A549 (cell line): ENCODE measurements around the gene TTL. TPM values are rescaled to one million over a fixed set of nuclear protein-coding genes. Genes with fewer than 3 reads are reported as not detected.

Source experiments
- ATAC-seq, 2 experiments: fragments of 200-7000 bp in 1 of 2; fragments of >200 bp in 1 of 2; cut with Nextera tagmentation in 1 of 2; cut with Tn5 transposase in 1 of 2; 3 replicates each; pipeline versions ENCODE4 v1.8.0 to v1.9.1; 2018 to 2020; ENCODE audit warnings: mild to moderate bottlenecking in 1 of 2, moderate library complexity in 1 of 2
- CTCF ChIA-PET: fragments of 300-600 bp; sonication (Branson Sonifier 250); formaldehyde crosslinking; extraction: SDS; loops from one replicate; lab custom pipeline; 2021; ENCODE audit warnings: antibody characterized with exemption, inconsistent platforms; lab: Yijun Ruan, JAX
- POLR2A ChIA-PET: fragments of 350-600 bp; formaldehyde crosslinking; extraction: SDS; loops from one replicate; lab custom pipeline; 2021; ENCODE audit warnings: antibody characterized with exemption, inconsistent platforms; lab: Yijun Ruan, JAX
- DNase-seq, 2 experiments: peaks; one replicate each; pipeline versions ENCODE4 v3.0.0 to v3.0.0-alpha.2; 2011 to 2016; ENCODE audit warnings: low read depth in 1 of 2, low spot score in 1 of 2
- FAIRE-seq: peaks from 2 replicates; lab custom pipeline; 2011; peaks lifted over from hg19 to GRCh38; lab: Jason Lieb, UNC
- H3K27ac ChIP-seq, 2 experiments: fragments of >200 bp; sonication (Bioruptor Twin); formaldehyde crosslinking; 3 replicates each; pipeline ENCODE4 v1.5.1; 2016 to 2017
- H3K4me1 ChIP-seq: fragments of >200 bp; sonication (Bioruptor Twin); formaldehyde crosslinking; 3 replicates; pipeline ENCODE4 v1.6.1; 2016
- H3K4me2 ChIP-seq: fragments of >200 bp; sonication (Bioruptor Twin); formaldehyde crosslinking; 3 replicates; pipeline ENCODE4 v1.6.1; 2016
- H3K4me3 ChIP-seq: fragments of >200 bp; sonication (Bioruptor Twin); formaldehyde crosslinking; 3 replicates; pipeline ENCODE4 v1.5.1; 2016
- H3K9me3 ChIP-seq: fragments of >200 bp; sonication (Bioruptor Twin); formaldehyde crosslinking; 3 replicates; pipeline ENCODE4 v1.6.1; 2016
- BHLHE40 ChIP-seq: IDR thresholded peaks from 2 replicates; pipeline ENCODE4 v1.6.1; 2012; ENCODE audit warnings: low read depth, low read length, inconsistent platforms
- CEBPB ChIP-seq, 2 experiments: fragments of >200 bp in 1 of 2; sonication (Bioruptor Twin) in 1 of 2; formaldehyde crosslinking in 1 of 2; IDR thresholded peaks; 2 replicates each; pipeline ENCODE4 v1.6.1; 2012 to 2016
- CHD2 ChIP-seq: fragments of 150-350 bp; IDR thresholded peaks from 2 replicates; pipeline ENCODE4 v1.6.1; 2014; ENCODE audit warnings: low read length; ENCODE audit not compliant: partially characterized antibody
- CTCF ChIP-seq: fragments of >200 bp; sonication (Bioruptor Twin); formaldehyde crosslinking; IDR thresholded peaks from 3 replicates; pipeline ENCODE4 v1.5.1; 2016
- EHF ChIP-seq: fragments of 250-450 bp; sonication (Bioruptor Pico); IDR thresholded peaks from 2 replicates; pipeline ENCODE4 v1.5.0; 2020; ENCODE audit warnings: mild to moderate bottlenecking
- FOSB ChIP-seq: fragments of 250-450 bp; sonication (Bioruptor Pico); IDR thresholded peaks from 2 replicates; pipeline ENCODE4 v1.5.0; 2020; ENCODE audit warnings: mild to moderate bottlenecking, moderate library complexity
- HEYL ChIP-seq: fragments of 250-450 bp; sonication (Bioruptor Pico); IDR thresholded peaks from 2 replicates; pipeline ENCODE4 v1.8.0; 2021; ENCODE audit warnings: mild to moderate bottlenecking, moderate library complexity
- HOXB13 ChIP-seq: fragments of 250-450 bp; sonication (Bioruptor Pico); IDR thresholded peaks from 2 replicates; pipeline ENCODE4 v1.5.0; 2020; ENCODE audit warnings: low read depth, mild to moderate bottlenecking, moderate library complexity
- JUNB ChIP-seq: fragments of >200 bp; sonication (Bioruptor Twin); formaldehyde crosslinking; IDR thresholded peaks from 2 replicates; pipeline ENCODE4 v1.6.1; 2016
- MYC ChIP-seq: IDR thresholded peaks from 2 replicates; pipeline ENCODE4 v1.6.1; 2012; ENCODE audit warnings: mild to moderate bottlenecking, inconsistent platforms, low read length, improper control_type of control experiment, borderline replicate concordance
- NFE2L2 ChIP-seq: fragments of 150-350 bp; conservative IDR thresholded peaks from 2 replicates; pipeline ENCODE4 v1.6.1; 2014; ENCODE audit warnings: low read length
- PBX3 ChIP-seq: IDR thresholded peaks from 2 replicates; pipeline ENCODE4 v1.6.1; 2012
- PHF8 ChIP-seq: fragments of 200-600 bp; sonication (generic); IDR thresholded peaks from 2 replicates; pipeline ENCODE4 v1.6.1; 2016; ENCODE audit warnings: low read depth, mild to moderate bottlenecking, antibody characterized with exemption, moderate library complexity, borderline replicate concordance
- RARB ChIP-seq: fragments of 250-450 bp; sonication (Bioruptor Pico); IDR thresholded peaks from 2 replicates; pipeline ENCODE4 v1.8.0; 2021; ENCODE audit warnings: mild to moderate bottlenecking, moderate library complexity
- RCOR1 ChIP-seq: fragments of 150-350 bp; IDR thresholded peaks from 2 replicates; pipeline ENCODE4 v1.6.1; 2014; ENCODE audit warnings: antibody characterized with exemption, low read length, low read depth
- RFX5 ChIP-seq: fragments of 450-650 bp; IDR thresholded peaks from 2 replicates; pipeline ENCODE4 v1.7.1; 2014; ENCODE audit warnings: antibody characterized with exemption, mild to moderate bottlenecking, moderate library complexity
- RNF2 ChIP-seq: fragments of 200-600 bp; sonication (generic); IDR thresholded peaks from 2 replicates; pipeline ENCODE4 v1.6.1; 2016; ENCODE audit warnings: low read depth, mild to moderate bottlenecking, antibody characterized with exemption, moderate library complexity, borderline replicate concordance
- SREBF2 ChIP-seq: fragments of 450-650 bp; IDR thresholded peaks from 2 replicates; pipeline ENCODE4 v1.6.1; 2014; ENCODE audit warnings: mild to moderate bottlenecking, moderate library complexity
- TP53 ChIP-seq: fragments of 250-450 bp; sonication (Bioruptor Pico); IDR thresholded peaks from 2 replicates; pipeline ENCODE4 v1.5.0; 2021; ENCODE audit warnings: mild to moderate bottlenecking, moderate library complexity
- USF2 ChIP-seq: fragments of 450-650 bp; IDR thresholded peaks from 2 replicates; pipeline ENCODE4 v1.6.1; 2014; ENCODE audit warnings: antibody characterized with exemption
- ZC3H11A ChIP-seq: fragments of 450-650 bp; IDR thresholded peaks from 2 replicates; pipeline ENCODE4 v1.6.1; 2014; ENCODE audit warnings: antibody characterized with exemption, mild to moderate bottlenecking
- ZFP36 ChIP-seq: fragments of 450-650 bp; IDR thresholded peaks from 2 replicates; pipeline ENCODE4 v1.6.1; 2014; ENCODE audit warnings: borderline replicate concordance; ENCODE audit not compliant: partially characterized antibody
- ZNF302 ChIP-seq: fragments of 250-450 bp; sonication (Bioruptor Pico); IDR thresholded peaks from 2 replicates; pipeline ENCODE4 v1.9.0; 2021; ENCODE audit warnings: inconsistent platforms, mild to moderate bottlenecking, moderate library complexity
- WGBS: methylation state at CpG from one replicate; pipeline ENCODE4 v1.1.6; 2017; ENCODE audit errors: missing lambda C conversion rate; 5-methylcytosine and 5-hydroxymethylcytosine counted together
- polyA plus RNA-seq, 4 experiments: library from polyadenylated mRNA; depleted of rRNA in 3 of 4; stranded (reverse); fragments of >200 nt; fragmentation: RNase III in 1 of 4; extraction: RNeasy Plus Mini Kit Qiagen cat#74134 plus additional on column Dnase treatment in 1 of 4; gene quantifications; 2 replicates in 3 of 4; 3 replicates in 1 of 4; pipeline ENCODE4 v1.2.3, GENCODE V29; 2011 to 2017
- TF ChIP-seq, protein P1 (sequence below): IDR thresholded peaks from 2 replicates; pipeline ENCODE4 v1.6.1; 2012; ENCODE audit warnings: low read depth, borderline replicate concordance
- TF ChIP-seq, protein P2 (sequence below): fragments of >200 bp; sonication (Bioruptor Twin); formaldehyde crosslinking; IDR thresholded peaks from 2 replicates; pipeline ENCODE4 v1.6.1; 2016
- TF ChIP-seq, protein P3 (sequence below): fragments of 250-450 bp; sonication (Bioruptor Pico); IDR thresholded peaks from 2 replicates; pipeline ENCODE4 v1.5.0; 2020; ENCODE audit warnings: low read depth, mild to moderate bottlenecking, moderate library complexity

The TTL gene
- polyA plus RNA-seq, 2 of the 4 experiments (the other 2 are of a cell fraction), result 29.7 to 33.1 TPM

DNA sequence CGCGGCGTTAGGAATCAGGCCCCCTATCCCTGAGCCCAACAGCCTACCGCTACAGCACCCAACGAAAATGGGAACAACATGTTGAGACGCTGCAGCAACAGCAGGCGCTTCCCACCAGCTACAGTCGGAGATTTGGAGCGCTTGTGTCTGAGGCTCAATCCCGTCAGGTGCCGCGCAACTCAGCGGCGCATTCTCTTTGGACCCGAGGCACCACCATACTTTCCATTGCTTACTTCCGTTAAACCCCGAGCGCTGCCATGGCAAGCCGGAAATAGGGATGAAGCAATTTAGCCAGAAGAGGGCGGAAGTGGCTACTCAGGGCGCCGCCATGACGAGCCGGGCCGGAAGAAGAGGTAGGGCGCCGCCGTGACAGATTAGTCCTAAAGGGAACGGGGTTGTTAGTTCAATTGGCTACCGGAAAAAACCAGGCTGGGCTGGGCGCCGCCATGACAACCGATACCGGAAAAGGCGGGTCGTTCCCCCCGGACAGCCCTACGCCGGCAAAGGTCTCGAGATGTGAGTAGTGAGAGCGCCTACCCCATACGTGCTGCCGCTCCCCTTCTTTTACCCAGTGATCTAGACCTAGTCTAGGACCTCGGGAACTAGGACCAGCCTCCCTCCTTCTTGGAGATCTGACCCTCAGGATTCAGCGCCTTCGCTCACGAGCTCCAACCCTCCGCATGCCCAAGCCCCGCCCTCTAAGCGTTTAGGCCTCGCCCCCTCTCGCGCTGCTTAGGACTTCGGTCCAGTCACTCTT, 102.4 kb downstream of the TTL start, which contains the start of gene CHCHD5 (continued):
- TF ChIP-seq TP53 (CRISPR knock-in tag), result no peak
- no peak for TF ChIP-seq FOSB
- TF ChIP-seq EHF (CRISPR knock-in tag), result no peak
- TF ChIP-seq HOXB13 (CRISPR knock-in tag), result 0 out of 2 replicates have a peak, but pooled peaks have one; percentile 20
- TF ChIP-seq, protein P1, sequence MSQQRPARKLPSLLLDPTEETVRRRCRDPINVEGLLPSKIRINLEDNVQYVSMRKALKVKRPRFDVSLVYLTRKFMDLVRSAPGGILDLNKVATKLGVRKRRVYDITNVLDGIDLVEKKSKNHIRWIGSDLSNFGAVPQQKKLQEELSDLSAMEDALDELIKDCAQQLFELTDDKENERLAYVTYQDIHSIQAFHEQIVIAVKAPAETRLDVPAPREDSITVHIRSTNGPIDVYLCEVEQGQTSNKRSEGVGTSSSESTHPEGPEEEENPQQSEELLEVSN, result peak; percentile 56; the same call in 1 of the 2 replicates
- peak; percentile 16; the same call in 1 of the 2 replicates for TF ChIP-seq USF2
- no peak; the same call in 1 of the 2 replicates for TF ChIP-seq MYC
- no peak for TF ChIP-seq CTCF
- no peak for TF ChIP-seq RNF2
- TF ChIP-seq CEBPB (IDR thresholded peaks at IDR 0.05), result peak; percentile 83 to 96
- TF ChIP-seq, all 56 proteins: peak for 11

DNA sequence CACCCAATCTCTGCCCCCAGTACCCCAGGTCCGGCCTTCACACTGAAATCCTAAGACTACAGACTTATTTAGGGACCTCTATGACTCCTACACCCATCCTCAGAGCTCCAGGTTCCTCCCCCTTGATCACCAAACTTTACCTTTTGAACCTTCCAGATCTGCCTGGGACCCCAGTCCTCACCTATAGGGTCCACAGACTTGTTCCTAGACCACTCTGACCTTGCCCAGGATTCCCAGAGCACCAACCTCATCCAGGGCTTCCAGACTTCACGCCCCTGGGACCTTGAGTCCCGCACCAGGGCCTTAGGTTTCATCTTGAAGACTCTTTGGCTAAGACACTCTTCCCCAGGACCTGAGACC, 102.9 kb downstream of the TTL start:
- ChIA-PET POLR2A (interaction anchor here (0.6 to 1.3 kb wide), 5 partner anchors 8 to 140 kb away, joined by 3 to 8 read pairs (median 4); partner anchors contain the start of gene SLC20A1), CTCF (interaction anchor here (0.6 to 7.5 kb wide), 5 partner anchors 14 to 371 kb away, joined by 3 to 54 read pairs (median 3); no protein-coding TSS in a partner anchor)
- TF ChIP-seq ZNF302 (CRISPR knock-in tag) (no peak), NFE2L2 (no peak), RCOR1 (no peak), PBX3 (no peak), TP53 (CRISPR knock-in tag) (0 out of 2 replicates have a peak, but pooled peaks have one; percentile 31)
- TF ChIP-seq, protein P2, sequence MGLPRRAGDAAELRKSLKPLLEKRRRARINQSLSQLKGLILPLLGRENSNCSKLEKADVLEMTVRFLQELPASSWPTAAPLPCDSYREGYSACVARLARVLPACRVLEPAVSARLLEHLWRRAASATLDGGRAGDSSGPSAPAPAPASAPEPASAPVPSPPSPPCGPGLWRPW, result no peak
- FAIRE-seq (no peak), DNase-seq (no peak), ATAC-seq (0 out of 6 replicates have a peak, but pooled peaks of 1 of the 2 experiments have one; percentile 1)
- Histone ChIP-seq H3K9me3 (no peaks in the 10 kb centered on the region), H3K4me3 (peak overlapping the region; percentile 55), H3K4me1 (peaks cover 18% of the 10 kb centered on the region), H3K27ac (peak overlapping the region; percentile 96 to 97), H3K4me2 (peak overlapping the region; percentile 89)
- WGBS, result 60% methylated on average over 3 of the region's 3 CpGs

- ChIA-PET CTCF (interaction anchor here (1.0 to 7.5 kb wide), 4 partner anchors 14 to 140 kb away, joined by 3 to 54 read pairs (median 17); no protein-coding TSS in a partner anchor), POLR2A (no interaction called here)
- H3K27ac ChIP-seq, result peak overlapping the region; percentile 96 to 97
- FAIRE-seq (no peak), DNase-seq (no peak), ATAC-seq (no peak)
- no peaks in the 10 kb centered on the region for H3K9me3 ChIP-seq
- WGBS, result 97% methylated on average over 3 of the region's 3 CpGs
- peaks cover 18% of the 10 kb centered on the region for H3K4me1 ChIP-seq
- TF ChIP-seq BHLHE40, result no peak
- TF ChIP-seq PHF8, result no peak
- no peak for TF ChIP-seq ZC3H11A
- no peak for TF ChIP-seq SREBF2
- no peak for TF ChIP-seq JUNB
- TF ChIP-seq FOSB, result no peak
- TF ChIP-seq, protein P3, sequence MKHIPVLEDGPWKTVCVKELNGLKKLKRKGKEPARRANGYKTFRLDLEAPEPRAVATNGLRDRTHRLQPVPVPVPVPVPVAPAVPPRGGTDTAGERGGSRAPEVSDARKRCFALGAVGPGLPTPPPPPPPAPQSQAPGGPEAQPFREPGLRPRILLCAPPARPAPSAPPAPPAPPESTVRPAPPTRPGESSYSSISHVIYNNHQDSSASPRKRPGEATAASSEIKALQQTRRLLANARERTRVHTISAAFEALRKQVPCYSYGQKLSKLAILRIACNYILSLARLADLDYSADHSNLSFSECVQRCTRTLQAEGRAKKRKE (CRISPR knock-in tag), result no peak
- TF ChIP-seq CHD2, result no peak
- no peak for TF ChIP-seq HEYL (CRISPR knock-in tag)
- TF ChIP-seq ZFP36, result no peak
- TF ChIP-seq EHF (CRISPR knock-in tag), result no peak
- TF ChIP-seq RFX5, result no peak
- no peak for TF ChIP-seq NFE2L2
- no peak for TF ChIP-seq RARB (CRISPR knock-in tag)
- no peak for TF ChIP-seq USF2
- TF ChIP-seq RCOR1, result no peak
- peak overlapping the region; percentile 89 for H3K4me2 ChIP-seq
- H3K4me3 ChIP-seq, result peak overlapping the region; percentile 55
These were observed 103.4 kb downstream of the TTL start for GRCh38 chr2:112585400-112585799.
